ENCODE data around the gene RFT1. TPM values are rescaled to one million over a fixed set of nuclear protein-coding genes. Genes with fewer than 3 reads are reported as not detected.

The RFT1 gene
- total RNA-seq, 4 donors from 2014 or later = 2.2 to 10.3 (median 8.5) TPM

DNA sequence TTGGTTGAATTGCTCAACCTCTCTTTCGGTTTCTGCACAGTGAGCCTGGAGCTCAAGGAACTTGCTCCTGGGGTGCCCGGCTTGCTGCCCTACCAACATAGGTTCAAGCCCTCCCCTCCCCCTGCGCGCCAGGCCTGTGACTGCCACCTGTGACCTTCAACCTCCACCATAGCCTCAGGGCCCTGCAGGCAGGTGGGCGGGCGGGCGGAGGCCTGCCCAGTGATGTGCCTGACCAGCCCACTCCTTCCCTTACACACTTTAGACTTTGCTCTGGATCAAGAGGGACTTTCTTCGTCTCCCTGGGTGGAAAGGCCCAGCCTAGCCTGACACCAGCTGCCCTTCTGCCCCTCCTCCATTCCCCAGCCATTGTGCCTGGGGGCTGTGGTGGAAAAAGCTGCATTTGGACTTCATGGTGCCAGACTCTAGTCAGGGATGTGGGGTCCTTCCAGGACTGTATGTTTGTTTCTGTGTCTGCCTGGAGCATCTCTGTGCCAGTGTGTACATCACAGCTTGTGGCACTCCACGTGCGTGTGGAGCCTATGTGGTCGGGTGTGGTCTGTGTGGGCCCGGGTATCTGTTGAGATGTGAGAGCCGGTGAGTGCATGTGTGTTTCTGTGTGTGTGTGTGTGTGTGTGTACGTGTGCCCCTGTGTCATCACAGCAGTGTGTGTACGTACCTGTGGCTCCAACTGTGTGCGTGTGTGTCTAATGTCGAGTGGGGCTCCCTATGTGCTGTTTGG lies 40.3 kb upstream of the RFT1 start:
- intact Hi-C loops (cut with DNase I; ENCODE audit: low total_unique reads) = no loop called here
- H3K36me3 ChIP-seq = peaks cover 0 to 4% (median 2%) of the 10 kb centered on the region in 4 donors
- TF ChIP-seq EP300 (IDR thresholded peaks at IDR 0.05; ENCODE audit: low read depth) (no peak), POLR2A (IDR thresholded peaks at IDR 0.05) (no peak), POLR2AphosphoS5 (IDR thresholded peaks at IDR 0.05) (no peak)
- TF ChIP-seq, protein P1, sequence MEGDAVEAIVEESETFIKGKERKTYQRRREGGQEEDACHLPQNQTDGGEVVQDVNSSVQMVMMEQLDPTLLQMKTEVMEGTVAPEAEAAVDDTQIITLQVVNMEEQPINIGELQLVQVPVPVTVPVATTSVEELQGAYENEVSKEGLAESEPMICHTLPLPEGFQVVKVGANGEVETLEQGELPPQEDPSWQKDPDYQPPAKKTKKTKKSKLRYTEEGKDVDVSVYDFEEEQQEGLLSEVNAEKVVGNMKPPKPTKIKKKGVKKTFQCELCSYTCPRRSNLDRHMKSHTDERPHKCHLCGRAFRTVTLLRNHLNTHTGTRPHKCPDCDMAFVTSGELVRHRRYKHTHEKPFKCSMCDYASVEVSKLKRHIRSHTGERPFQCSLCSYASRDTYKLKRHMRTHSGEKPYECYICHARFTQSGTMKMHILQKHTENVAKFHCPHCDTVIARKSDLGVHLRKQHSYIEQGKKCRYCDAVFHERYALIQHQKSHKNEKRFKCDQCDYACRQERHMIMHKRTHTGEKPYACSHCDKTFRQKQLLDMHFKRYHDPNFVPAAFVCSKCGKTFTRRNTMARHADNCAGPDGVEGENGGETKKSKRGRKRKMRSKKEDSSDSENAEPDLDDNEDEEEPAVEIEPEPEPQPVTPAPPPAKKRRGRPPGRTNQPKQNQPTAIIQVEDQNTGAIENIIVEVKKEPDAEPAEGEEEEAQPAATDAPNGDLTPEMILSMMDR (IDR thresholded peaks at IDR 0.05) = no peak
- H3K4me1 ChIP-seq = peaks cover 11 to 51% (median 25%) of the 10 kb centered on the region in 4 donors
- no peaks in the 10 kb centered on the region for H3K27me3 ChIP-seq
- DNase-seq = peak; percentile 75
- in situ Hi-C loops (cut with MboI; ENCODE audit: low pct_ligation_motif_present in 1 of 4, low pct_unique_long_range_greater_than_20kb in 1 of 4, low sequenced_read_pairs in 3 of 4) = no loop called here
- WGBS, 2 donors (ENCODE audit: low coverage in 1 of 2) = 75 to 87% methylated on average over 5 to 17 of the region's 17 CpGs
- no peak overlapping the region for H3K4me3 ChIP-seq
- H3K9me3 ChIP-seq = no peaks in the 10 kb centered on the region
- peak overlapping the region; percentile 23 to 71 (median 40) for H3K27ac ChIP-seq

DNA sequence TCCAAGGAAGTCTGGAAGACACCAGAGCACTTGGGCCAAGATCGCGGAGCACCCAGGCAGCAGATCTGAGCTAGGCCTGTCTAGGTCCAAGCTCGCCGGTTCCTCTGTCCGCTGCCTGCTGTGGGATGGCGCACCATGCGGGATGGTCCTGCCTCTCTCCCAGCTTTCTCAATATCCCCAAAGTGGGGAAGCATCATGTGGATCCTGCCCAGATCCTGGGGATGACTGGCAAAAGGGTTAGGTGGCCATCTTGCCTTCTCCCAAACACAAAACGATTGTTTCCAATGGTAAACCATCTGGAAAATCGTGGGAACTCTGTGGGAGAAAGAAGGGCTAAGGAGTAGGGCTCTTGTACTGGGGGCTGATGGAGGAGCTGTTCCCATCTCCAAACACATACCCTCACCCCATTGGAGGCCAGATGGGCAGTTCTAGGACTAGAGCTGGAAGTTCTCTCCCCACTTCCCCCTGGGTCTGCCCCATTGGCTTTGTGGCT lies 39.6 kb upstream of the RFT1 start:
- in situ Hi-C loops (cut with MboI; ENCODE audit: low pct_ligation_motif_present in 1 of 4, low pct_unique_long_range_greater_than_20kb in 1 of 4, low sequenced_read_pairs in 3 of 4) (no loop called here), intact Hi-C loops (cut with DNase I; ENCODE audit: low total_unique reads) (no loop called here)
- Histone ChIP-seq H3K4me1 (peaks cover 11 to 51% (median 25%) of the 10 kb centered on the region in 4 donors), H3K9me3 (no peaks in the 10 kb centered on the region), H3K27ac (peak overlapping the region; percentile 23 to 71 (median 39)), H3K36me3 (peaks cover 0 to 4% (median 2%) of the 10 kb centered on the region in 4 donors), H3K27me3 (no peaks in the 10 kb centered on the region), H3K4me3 (no peak overlapping the region)
- TF ChIP-seq POLR2A (IDR thresholded peaks at IDR 0.05) (no peak), POLR2AphosphoS5 (IDR thresholded peaks at IDR 0.05) (no peak), EP300 (IDR thresholded peaks at IDR 0.05; ENCODE audit: low read depth) (no peak)
- TF ChIP-seq, protein P1 (IDR thresholded peaks at IDR 0.05) = no peak
- 40 to 90% methylated on average over 1 to 9 of the region's 9 CpGs for WGBS, 2 donors (ENCODE audit: low coverage in 1 of 2)
- no peak for DNase-seq

- Histone ChIP-seq H3K4me3 (no peak overlapping the region), H3K27me3 (no peaks in the 10 kb centered on the region), H3K27ac (peak overlapping the region; percentile 23 to 71 (median 39)), H3K4me1 (peaks cover 11 to 51% (median 28%) of the 10 kb centered on the region in 4 donors), H3K36me3 (peaks cover 0 to 3% (median under 1%) of the 10 kb centered on the region in 4 donors), H3K9me3 (no peaks in the 10 kb centered on the region)
- intact Hi-C loops (cut with DNase I; ENCODE audit: low total_unique reads) (no loop called here), in situ Hi-C loops (cut with MboI; ENCODE audit: low pct_ligation_motif_present in 1 of 4, low pct_unique_long_range_greater_than_20kb in 1 of 4, low sequenced_read_pairs in 3 of 4) (no loop called here)
- no peak for DNase-seq
- 69 to 76% methylated on average over 4 to 15 of the region's 15 CpGs for WGBS, 2 donors (ENCODE audit: low coverage in 1 of 2)
- TF ChIP-seq, protein P1 (IDR thresholded peaks at IDR 0.05) = no peak
- TF ChIP-seq EP300 (IDR thresholded peaks at IDR 0.05; ENCODE audit: low read depth) (no peak), POLR2A (IDR thresholded peaks at IDR 0.05) (no peak), POLR2AphosphoS5 (IDR thresholded peaks at IDR 0.05) (no peak)
Measured at GRCh38 chr3:53169045-53169831, 39.0 kb upstream of the RFT1 start.

Measured in transverse colon (tissue), 4 donors.